ENCODE measurements around the gene TRPV6. TPM values are rescaled to one million over a fixed set of nuclear protein-coding genes. Genes with fewer than 3 reads are reported as not detected.

Gene TRPV6
- total and polyA plus RNA-seq, 4 donors: 0.32 to 1.5 (median 0.36) TPM; not detected in 1

DNA sequence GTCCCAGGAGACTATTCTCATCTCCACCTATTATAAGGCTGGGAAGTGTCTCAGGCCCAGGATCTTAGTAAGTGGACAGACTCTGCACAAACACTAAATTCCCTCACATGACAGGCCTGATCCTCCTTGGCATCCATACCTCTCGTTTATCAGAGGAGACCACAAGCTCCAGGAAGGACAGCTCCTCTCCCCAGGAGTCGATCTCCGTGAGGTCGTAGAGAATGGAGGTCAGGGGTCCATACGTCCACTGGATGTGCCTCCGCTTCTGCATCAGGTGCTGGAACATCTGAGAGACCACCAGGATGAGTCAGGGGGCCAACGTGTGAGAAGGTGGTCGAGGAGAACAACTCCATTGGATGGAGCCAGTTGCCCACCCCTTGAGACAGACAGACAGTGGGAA lies 42.4 kb upstream of the TRPV6 start:
- no peak overlapping the region for H3K4me3 ChIP-seq (ENCODE audit: low read depth in 1 of 3, low read length in 3 of 3)
- no peaks in the 10 kb centered on the region for H3K36me3 ChIP-seq (ENCODE audit: control insufficient read depth in 4 of 4, insufficient read depth in 3 of 4, low read depth in 1 of 4, low read length in 3 of 4)
- DNase-seq (ENCODE audit: low spot score): no peak
- H3K27me3 ChIP-seq (ENCODE audit: control insufficient read depth in 4 of 4, insufficient read depth in 4 of 4, low read length in 3 of 4): no peaks in the 10 kb centered on the region
- no peak overlapping the region for H3K9ac ChIP-seq (ENCODE audit: low read depth in 1 of 2, low read length in 2 of 2)
- WGBS: 74% methylated on average over 8 of the region's 8 CpGs
- H3K27ac ChIP-seq (ENCODE audit: low read depth in 1 of 2, low read length in 2 of 2): peak overlapping the region in 1 of 2 donors; percentile 30
- TF ChIP-seq, protein P1, sequence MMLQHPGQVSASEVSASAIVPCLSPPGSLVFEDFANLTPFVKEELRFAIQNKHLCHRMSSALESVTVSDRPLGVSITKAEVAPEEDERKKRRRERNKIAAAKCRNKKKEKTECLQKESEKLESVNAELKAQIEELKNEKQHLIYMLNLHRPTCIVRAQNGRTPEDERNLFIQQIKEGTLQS (IDR thresholded peaks at IDR 0.05): no peak
- TF ChIP-seq YY1 (IDR thresholded peaks at IDR 0.05): no peak
- TF ChIP-seq RAD21 (IDR thresholded peaks at IDR 0.05): no peak
- TF ChIP-seq HNF4G (IDR thresholded peaks at IDR 0.05): no peak
- TF ChIP-seq NR2F2 (IDR thresholded peaks at IDR 0.05): no peak
- TF ChIP-seq, protein P2, sequence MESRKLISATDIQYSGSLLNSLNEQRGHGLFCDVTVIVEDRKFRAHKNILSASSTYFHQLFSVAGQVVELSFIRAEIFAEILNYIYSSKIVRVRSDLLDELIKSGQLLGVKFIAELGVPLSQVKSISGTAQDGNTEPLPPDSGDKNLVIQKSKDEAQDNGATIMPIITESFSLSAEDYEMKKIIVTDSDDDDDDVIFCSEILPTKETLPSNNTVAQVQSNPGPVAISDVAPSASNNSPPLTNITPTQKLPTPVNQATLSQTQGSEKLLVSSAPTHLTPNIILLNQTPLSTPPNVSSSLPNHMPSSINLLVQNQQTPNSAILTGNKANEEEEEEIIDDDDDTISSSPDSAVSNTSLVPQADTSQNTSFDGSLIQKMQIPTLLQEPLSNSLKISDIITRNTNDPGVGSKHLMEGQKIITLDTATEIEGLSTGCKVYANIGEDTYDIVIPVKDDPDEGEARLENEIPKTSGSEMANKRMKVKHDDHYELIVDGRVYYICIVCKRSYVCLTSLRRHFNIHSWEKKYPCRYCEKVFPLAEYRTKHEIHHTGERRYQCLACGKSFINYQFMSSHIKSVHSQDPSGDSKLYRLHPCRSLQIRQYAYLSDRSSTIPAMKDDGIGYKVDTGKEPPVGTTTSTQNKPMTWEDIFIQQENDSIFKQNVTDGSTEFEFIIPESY (IDR thresholded peaks at IDR 0.05): no peak
- no peak for TF ChIP-seq HNF4A (conservative IDR thresholded peaks at IDR 0.05)
- TF ChIP-seq RXRA (IDR thresholded peaks at IDR 0.05): no peak
- TF ChIP-seq, protein P3, sequence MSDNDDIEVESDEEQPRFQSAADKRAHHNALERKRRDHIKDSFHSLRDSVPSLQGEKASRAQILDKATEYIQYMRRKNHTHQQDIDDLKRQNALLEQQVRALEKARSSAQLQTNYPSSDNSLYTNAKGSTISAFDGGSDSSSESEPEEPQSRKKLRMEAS (IDR thresholded peaks at IDR 0.05): no peak
- TF ChIP-seq, protein P4, sequence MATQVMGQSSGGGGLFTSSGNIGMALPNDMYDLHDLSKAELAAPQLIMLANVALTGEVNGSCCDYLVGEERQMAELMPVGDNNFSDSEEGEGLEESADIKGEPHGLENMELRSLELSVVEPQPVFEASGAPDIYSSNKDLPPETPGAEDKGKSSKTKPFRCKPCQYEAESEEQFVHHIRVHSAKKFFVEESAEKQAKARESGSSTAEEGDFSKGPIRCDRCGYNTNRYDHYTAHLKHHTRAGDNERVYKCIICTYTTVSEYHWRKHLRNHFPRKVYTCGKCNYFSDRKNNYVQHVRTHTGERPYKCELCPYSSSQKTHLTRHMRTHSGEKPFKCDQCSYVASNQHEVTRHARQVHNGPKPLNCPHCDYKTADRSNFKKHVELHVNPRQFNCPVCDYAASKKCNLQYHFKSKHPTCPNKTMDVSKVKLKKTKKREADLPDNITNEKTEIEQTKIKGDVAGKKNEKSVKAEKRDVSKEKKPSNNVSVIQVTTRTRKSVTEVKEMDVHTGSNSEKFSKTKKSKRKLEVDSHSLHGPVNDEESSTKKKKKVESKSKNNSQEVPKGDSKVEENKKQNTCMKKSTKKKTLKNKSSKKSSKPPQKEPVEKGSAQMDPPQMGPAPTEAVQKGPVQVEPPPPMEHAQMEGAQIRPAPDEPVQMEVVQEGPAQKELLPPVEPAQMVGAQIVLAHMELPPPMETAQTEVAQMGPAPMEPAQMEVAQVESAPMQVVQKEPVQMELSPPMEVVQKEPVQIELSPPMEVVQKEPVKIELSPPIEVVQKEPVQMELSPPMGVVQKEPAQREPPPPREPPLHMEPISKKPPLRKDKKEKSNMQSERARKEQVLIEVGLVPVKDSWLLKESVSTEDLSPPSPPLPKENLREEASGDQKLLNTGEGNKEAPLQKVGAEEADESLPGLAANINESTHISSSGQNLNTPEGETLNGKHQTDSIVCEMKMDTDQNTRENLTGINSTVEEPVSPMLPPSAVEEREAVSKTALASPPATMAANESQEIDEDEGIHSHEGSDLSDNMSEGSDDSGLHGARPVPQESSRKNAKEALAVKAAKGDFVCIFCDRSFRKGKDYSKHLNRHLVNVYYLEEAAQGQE (IDR thresholded peaks at IDR 0.05): no peak
- H3K4me1 ChIP-seq (ENCODE audit: control insufficient read depth in 4 of 4, insufficient read depth in 4 of 4, low read length in 3 of 4): no peaks in the 10 kb centered on the region
- no peaks in the 10 kb centered on the region for H3K9me3 ChIP-seq (ENCODE audit: control insufficient read depth in 4 of 4, low read length in 3 of 4)

DNA sequence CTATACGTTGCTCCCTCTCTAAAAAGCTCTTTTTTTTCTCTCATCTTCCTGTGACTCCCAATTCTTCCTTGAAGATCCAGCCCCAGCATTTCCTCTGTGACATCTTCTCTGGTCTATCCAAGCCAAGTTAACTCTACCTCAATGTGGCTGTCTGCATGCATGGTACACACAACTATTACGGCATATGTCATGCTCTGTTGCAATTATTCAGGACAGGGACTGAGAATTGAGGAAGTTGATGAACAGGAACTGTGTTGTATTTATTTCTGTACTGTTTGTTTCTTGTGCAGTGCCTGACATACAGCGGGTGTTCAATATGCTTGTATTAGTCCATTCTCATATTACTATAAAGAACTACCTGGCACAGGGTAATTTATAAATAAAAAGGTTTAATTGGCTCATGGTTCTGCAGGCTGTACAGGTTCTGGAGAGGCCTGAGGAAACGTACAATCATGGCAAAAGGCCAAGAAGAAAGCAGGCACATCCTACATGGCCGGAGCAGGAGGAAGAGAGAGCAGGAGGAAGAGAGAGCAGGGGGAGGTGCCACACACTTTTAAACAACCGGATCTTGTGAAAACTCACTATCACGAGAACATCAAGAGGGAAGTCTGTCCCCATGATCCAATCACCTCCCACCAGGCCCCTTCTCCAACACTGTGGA lies 41.7 kb upstream of the TRPV6 start:
- no peak overlapping the region for H3K27ac ChIP-seq (ENCODE audit: low read depth in 1 of 2, low read length in 2 of 2)
- no peaks in the 10 kb centered on the region for H3K27me3 ChIP-seq (ENCODE audit: control insufficient read depth in 4 of 4, insufficient read depth in 4 of 4, low read length in 3 of 4)
- no peak overlapping the region for H3K4me3 ChIP-seq (ENCODE audit: low read depth in 1 of 3, low read length in 3 of 3)
- WGBS: 63% methylated on average over 7 of the region's 7 CpGs
- no peaks in the 10 kb centered on the region for H3K4me1 ChIP-seq (ENCODE audit: control insufficient read depth in 4 of 4, insufficient read depth in 4 of 4, low read length in 3 of 4)
- TF ChIP-seq JUND (IDR thresholded peaks at IDR 0.05) (no peak), RAD21 (IDR thresholded peaks at IDR 0.05) (no peak), NR2F2 (IDR thresholded peaks at IDR 0.05) (no peak), TAF1 (conservative IDR thresholded peaks at IDR 0.05) (no peak), HNF4A (conservative IDR thresholded peaks at IDR 0.05) (no peak), RXRA (IDR thresholded peaks at IDR 0.05) (no peak), FOXA2 (IDR thresholded peaks at IDR 0.05) (no peak), HNF4G (IDR thresholded peaks at IDR 0.05) (no peak), EGR1 (IDR thresholded peaks at IDR 0.05; ENCODE audit: low read depth in 2 of 2) (no peak), GABPA (IDR thresholded peaks at IDR 0.05 in 1 of 2, conservative IDR thresholded peaks at IDR 0.05 in 1 of 2) (no peak)
- TF ChIP-seq, protein P2 (IDR thresholded peaks at IDR 0.05): no peak
- no peaks in the 10 kb centered on the region for H3K36me3 ChIP-seq (ENCODE audit: control insufficient read depth in 4 of 4, insufficient read depth in 3 of 4, low read depth in 1 of 4, low read length in 3 of 4)
- no peak overlapping the region for H3K9ac ChIP-seq (ENCODE audit: low read depth in 1 of 2, low read length in 2 of 2)
- H3K9me3 ChIP-seq (ENCODE audit: control insufficient read depth in 4 of 4, low read length in 3 of 4): no peaks in the 10 kb centered on the region
- peak; percentile 10 for DNase-seq (ENCODE audit: low spot score)

Data from liver (tissue), 9 donors.